IPS-18a (cell line): ENCODE data around the gene SRSF12.

Experiments
- H3K27ac ChIP-seq: one replicate; pipeline ENCODE4 v1.5.1; 2013; ENCODE audit warnings: low read length
- H3K27me3 ChIP-seq: one replicate; pipeline ENCODE4 v1.6.1; 2013; ENCODE audit warnings: mild to moderate bottlenecking, low read length; ENCODE audit not compliant: control insufficient read depth, insufficient read depth
- H3K36me3 ChIP-seq: one replicate; pipeline ENCODE4 v1.6.1; 2013; ENCODE audit warnings: low read depth, low read length; ENCODE audit not compliant: control insufficient read depth
- H3K4me1 ChIP-seq: one replicate; pipeline ENCODE4 v1.6.1; 2013; ENCODE audit warnings: low read depth, low read length; ENCODE audit not compliant: control insufficient read depth
- H3K4me3 ChIP-seq: one replicate; pipeline ENCODE4 v1.5.1; 2013; ENCODE audit warnings: low read length
- H3K9ac ChIP-seq: one replicate; pipeline ENCODE4 v1.6.1; 2013; ENCODE audit warnings: mild to moderate bottlenecking, low read length, moderate library complexity
- H3K9me3 ChIP-seq: one replicate; pipeline ENCODE4 v1.6.1; 2013; ENCODE audit warnings: low read depth, low read length; ENCODE audit not compliant: control insufficient read depth

SRSF12 gene

DNA sequence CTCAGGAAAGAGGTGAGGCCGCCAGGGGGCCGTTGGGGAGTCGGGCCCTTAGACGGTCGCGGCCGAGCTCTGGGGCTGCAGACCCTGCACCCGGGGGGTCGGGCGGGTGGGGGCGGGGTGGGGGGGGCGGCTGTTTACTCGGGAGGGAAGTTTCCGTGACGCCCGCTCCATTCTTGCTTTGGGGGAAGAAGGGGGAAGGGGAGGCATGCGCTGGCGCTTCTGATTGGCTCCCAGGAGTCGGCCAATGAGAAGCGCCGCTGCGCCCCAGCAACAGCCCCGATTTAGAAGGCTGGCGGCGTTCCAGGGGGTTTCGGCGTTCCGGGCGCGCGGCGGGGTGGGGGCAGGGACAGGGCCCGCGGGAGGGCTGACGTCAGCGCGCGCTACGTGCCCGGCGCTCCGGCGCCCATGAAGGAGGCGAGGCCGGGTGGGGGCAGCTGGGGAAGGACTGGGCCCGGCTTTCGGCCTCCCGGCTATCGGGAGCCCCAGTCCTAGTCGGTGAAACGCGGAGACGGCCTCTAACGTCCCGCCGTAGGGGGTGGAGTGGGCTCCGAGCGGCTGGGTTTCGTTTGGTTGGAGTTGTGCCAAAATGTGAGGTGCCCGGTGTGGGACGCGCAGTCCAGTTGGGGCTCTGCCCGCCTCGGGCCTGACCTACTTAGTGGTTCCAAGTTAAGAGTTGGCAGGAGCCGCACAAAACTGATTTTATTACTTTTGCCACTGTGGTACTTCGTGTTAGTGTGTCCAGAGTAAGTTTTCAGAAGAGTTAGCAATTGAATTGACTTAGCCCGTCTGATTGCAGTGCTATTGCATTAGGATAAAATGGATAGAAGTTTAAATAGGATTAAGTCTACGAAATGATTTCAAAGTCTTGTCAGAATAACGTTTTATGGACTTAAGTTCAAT lies 36.2 kb downstream of the SRSF12 start:
- Histone ChIP-seq H3K4me3 (peak overlapping the region; percentile 92), H3K9me3 (no peaks in the 10 kb centered on the region), H3K27ac (no peak overlapping the region), H3K9ac (peak overlapping the region; percentile 84), H3K36me3 (peaks cover 16% of the 10 kb centered on the region), H3K27me3 (peaks cover 20% of the 10 kb centered on the region), H3K4me1 (peaks cover 32% of the 10 kb centered on the region)

- Histone ChIP-seq H3K36me3 (peaks cover 16% of the 10 kb centered on the region), H3K27ac (peak overlapping the region; percentile 71), H3K9ac (peak overlapping the region; percentile 84), H3K4me3 (peak overlapping the region; percentile 91), H3K27me3 (peaks cover 20% of the 10 kb centered on the region), H3K4me1 (peaks cover 32% of the 10 kb centered on the region), H3K9me3 (no peaks in the 10 kb centered on the region)
Observed at GRCh38 chr6:89081129-89081422, 36.8 kb downstream of the SRSF12 start.

GRCh38 chr6:89080281-89081128 lies 37.4 kb downstream of the SRSF12 start, which contains the start of gene PNRC1:
TSS of gene PNRC1 (plus strand) at chr6:89080751. CDS start at chr6:89080895, 144 bp downstream.
- peaks cover 31% of the 10 kb centered on the region for H3K4me1 ChIP-seq
- no peaks in the 10 kb centered on the region for H3K9me3 ChIP-seq
- peaks cover 13% of the 10 kb centered on the region for H3K36me3 ChIP-seq
- peak within 1 kb of the TSS; percentile 84 for H3K9ac ChIP-seq
- H3K27ac ChIP-seq: peak within 1 kb of the TSS; percentile 71
- H3K27me3 ChIP-seq: peaks cover 20% of the 10 kb centered on the region
- H3K4me3 ChIP-seq: peak within 1 kb of the TSS; percentile 92

DNA sequence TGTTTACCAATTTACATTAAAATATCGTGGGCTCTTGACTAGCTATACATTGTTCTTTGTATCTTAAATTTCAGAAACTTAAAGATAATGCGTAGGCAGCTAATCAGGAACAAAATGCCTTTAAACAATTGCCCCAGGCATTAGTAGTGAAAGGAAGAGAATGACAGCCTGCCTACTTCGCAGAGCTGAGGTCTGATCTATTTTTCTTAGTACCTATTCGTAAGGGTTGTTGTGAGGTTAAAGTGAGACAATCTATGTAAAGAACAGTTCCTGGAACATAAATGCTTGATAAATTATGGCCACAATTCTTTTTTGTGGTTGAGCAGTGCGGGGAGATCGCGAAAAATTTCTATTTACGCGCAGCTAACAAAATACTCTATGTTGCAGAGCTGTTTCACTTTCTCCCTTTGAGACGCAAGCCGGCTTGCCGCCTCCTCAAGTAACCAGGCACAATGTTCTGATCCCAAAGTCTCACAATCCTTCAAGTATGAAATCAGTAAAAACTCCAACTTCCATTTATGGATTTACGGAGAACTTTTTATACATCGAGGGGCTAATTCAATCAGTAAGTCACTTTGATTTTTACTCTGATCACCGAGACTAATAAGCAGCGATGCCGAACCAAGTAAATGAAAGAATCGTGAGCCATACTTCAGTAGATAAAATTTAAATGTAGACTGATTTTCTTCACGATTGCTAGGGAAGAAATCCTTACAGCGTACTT lies 38.2 kb downstream of the SRSF12 start:
- H3K9me3 ChIP-seq: no peaks in the 10 kb centered on the region
- peaks cover 23% of the 10 kb centered on the region for H3K4me1 ChIP-seq
- peaks cover 10% of the 10 kb centered on the region for H3K36me3 ChIP-seq
- peaks cover 20% of the 10 kb centered on the region for H3K27me3 ChIP-seq
- peak overlapping the region; percentile 46 for H3K27ac ChIP-seq
- H3K4me3 ChIP-seq: peak overlapping the region; percentile 91
- H3K9ac ChIP-seq: peak overlapping the region; percentile 76

GRCh38 chr6:89073840-89074239 lies 44.0 kb downstream of the SRSF12 start:
- H3K9ac ChIP-seq: no peak overlapping the region
- H3K27ac ChIP-seq: no peak overlapping the region
- no peaks in the 10 kb centered on the region for H3K9me3 ChIP-seq
- no peaks in the 10 kb centered on the region for H3K36me3 ChIP-seq
- no peaks in the 10 kb centered on the region for H3K27me3 ChIP-seq
- no peak overlapping the region for H3K4me3 ChIP-seq
- no peaks in the 10 kb centered on the region for H3K4me1 ChIP-seq

GRCh38 chr6:89073014-89073620 lies 44.8 kb downstream of the SRSF12 start:
- Histone ChIP-seq H3K9ac (no peak overlapping the region), H3K9me3 (no peaks in the 10 kb centered on the region), H3K27ac (no peak overlapping the region)

GRCh38 chr6:89071036-89071435 lies 46.8 kb downstream of the SRSF12 start:
- H3K4me1 ChIP-seq: no peaks in the 10 kb centered on the region
- H3K9ac ChIP-seq: no peak overlapping the region
- H3K9me3 ChIP-seq: no peaks in the 10 kb centered on the region
- no peak overlapping the region for H3K27ac ChIP-seq
- no peak overlapping the region for H3K4me3 ChIP-seq
- no peaks in the 10 kb centered on the region for H3K27me3 ChIP-seq
- H3K36me3 ChIP-seq: no peaks in the 10 kb centered on the region

More at GRCh38 chr6:89073014-89073620, 44.8 kb downstream of the SRSF12 start:
- no peaks in the 10 kb centered on the region for H3K27me3 ChIP-seq
- H3K36me3 ChIP-seq: no peaks in the 10 kb centered on the region
- H3K4me1 ChIP-seq: no peaks in the 10 kb centered on the region
- H3K4me3 ChIP-seq: no peak overlapping the region

DNA sequence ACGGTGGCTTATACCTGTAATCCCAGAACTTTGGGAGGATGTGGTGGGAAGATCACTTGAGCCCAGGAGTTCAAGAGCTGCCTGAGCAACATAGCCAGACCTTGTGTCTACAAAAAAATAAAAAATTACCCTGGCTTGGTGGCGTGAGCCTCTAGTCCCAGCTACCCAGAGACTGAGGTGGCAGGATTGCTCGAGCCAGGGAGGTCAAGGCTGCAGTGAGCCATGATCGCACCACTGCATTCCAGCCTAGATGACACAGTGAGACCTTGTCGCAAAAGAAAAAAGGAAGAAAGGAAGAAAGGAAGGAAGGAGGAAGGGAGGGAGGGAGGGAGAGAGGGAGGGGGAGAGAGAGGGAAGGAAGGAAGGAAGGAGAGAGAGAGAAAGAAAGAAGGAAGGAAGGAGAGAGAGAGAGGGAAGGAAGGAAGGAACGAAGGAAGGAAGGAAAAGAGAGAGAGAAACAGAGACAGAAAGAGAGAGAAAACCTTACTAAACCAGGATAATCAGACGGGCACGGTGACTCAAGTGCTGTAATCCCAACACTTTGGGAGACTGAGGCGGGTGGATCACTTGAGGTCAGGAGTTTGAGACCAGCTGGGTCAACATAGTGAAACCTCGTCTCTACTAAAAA lies 48.2 kb downstream of the SRSF12 start:
- Histone ChIP-seq H3K36me3 (no peaks in the 10 kb centered on the region), H3K4me1 (no peaks in the 10 kb centered on the region), H3K27ac (no peak overlapping the region), H3K27me3 (no peaks in the 10 kb centered on the region), H3K9me3 (no peaks in the 10 kb centered on the region), H3K9ac (no peak overlapping the region), H3K4me3 (no peak overlapping the region)

DNA sequence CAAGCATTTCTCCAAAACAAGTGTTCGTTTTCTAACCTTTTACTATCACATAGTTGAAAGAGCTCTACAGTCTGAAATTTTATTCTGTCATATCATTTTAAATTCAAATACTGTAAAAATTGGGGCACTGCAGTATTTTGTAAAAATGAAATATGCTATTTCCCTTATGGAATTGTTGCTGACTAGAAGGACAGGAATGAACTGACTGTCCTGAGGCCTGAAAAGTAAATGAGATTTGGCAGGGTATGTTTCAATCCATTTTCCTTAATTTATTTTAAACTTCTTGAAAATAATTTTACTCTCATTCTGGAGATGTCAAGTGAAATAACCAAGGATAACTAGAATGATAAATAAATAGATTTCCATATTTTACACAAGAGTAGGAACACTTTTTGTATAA lies 49.2 kb downstream of the SRSF12 start:
- no peak overlapping the region for H3K9ac ChIP-seq
- no peaks in the 10 kb centered on the region for H3K9me3 ChIP-seq
- H3K36me3 ChIP-seq: no peaks in the 10 kb centered on the region
- H3K27me3 ChIP-seq: no peaks in the 10 kb centered on the region
- H3K4me1 ChIP-seq: no peaks in the 10 kb centered on the region
- H3K4me3 ChIP-seq: no peak overlapping the region
- H3K27ac ChIP-seq: no peak overlapping the region

- Histone ChIP-seq H3K27me3 (no peaks in the 10 kb centered on the region), H3K36me3 (no peaks in the 10 kb centered on the region), H3K9ac (no peak overlapping the region), H3K4me3 (no peak overlapping the region), H3K4me1 (no peaks in the 10 kb centered on the region), H3K9me3 (no peaks in the 10 kb centered on the region), H3K27ac (no peak overlapping the region)
Observed at GRCh38 chr6:89067796-89068195, 50.1 kb downstream of the SRSF12 start.
